GM19468 (cell line): ENCODE measurements around the gene SLC25A6.
"Not testable (repeated sequence)": the region's sequence is repeated elsewhere in the genome, so short reads cannot be mapped to it uniquely, and the experiment has no call there.

Experiments used
- ATAC-seq: cut with Tn5 transposase; IDR thresholded peaks from one replicate; pipeline ENCODE4 v1.9.1; 2021; ENCODE audit warnings: mild to moderate bottlenecking, moderate library complexity, moderate number of reproducible peaks; ENCODE audit not compliant: unreplicated experiment; ENCODE audit errors: extremely low read depth

Gene SLC25A6

GRCh38 chrX:1416965-1417760 is 25.2 kb upstream of the SLC25A6 start:
- ATAC-seq: no peak

- no peak for ATAC-seq
These were observed 24.4 kb upstream of the SLC25A6 start for GRCh38 chrX:1416327-1416784.

GRCh38 chrX:1412551-1413161 is 20.7 kb upstream of the SLC25A6 start:
- no peak for ATAC-seq

- ATAC-seq: no peak
These were observed 19.4 kb upstream of the SLC25A6 start for GRCh38 chrX:1411326-1411725.

- no peak for ATAC-seq
These were observed 15.1 kb upstream of the SLC25A6 start for GRCh38 chrX:1407035-1407434.

- not testable (repeated sequence) for ATAC-seq
These were observed 13.9 kb upstream of the SLC25A6 start for GRCh38 chrX:1405769-1406168.

GRCh38 chrX:1403867-1404266 is 12.0 kb upstream of the SLC25A6 start:
- not testable (repeated sequence) for ATAC-seq

- ATAC-seq: no peak
These were observed 11.3 kb upstream of the SLC25A6 start for GRCh38 chrX:1403228-1403627.

- ATAC-seq: no peak
These were observed 9.9 kb upstream of the SLC25A6 start for GRCh38 chrX:1401611-1402430.

- ATAC-seq: no peak
These were observed 9.0 kb upstream of the SLC25A6 start for GRCh38 chrX:1400742-1401471.

GRCh38 chrX:1400049-1400448 is 8.1 kb upstream of the SLC25A6 start:
- no peak for ATAC-seq

GRCh38 chrX:1398431-1399340 is 6.8 kb upstream of the SLC25A6 start:
- ATAC-seq: no peak

GRCh38 chrX:1397441-1398270 is 5.7 kb upstream of the SLC25A6 start:
- ATAC-seq: no peak

GRCh38 chrX:1397001-1397400 is 5.1 kb upstream of the SLC25A6 start:
- ATAC-seq: no peak

- no peak for ATAC-seq
These were observed 3.8 kb upstream of the SLC25A6 start for GRCh38 chrX:1395646-1396216.

- ATAC-seq: no peak
These were observed 3.0 kb upstream of the SLC25A6 start for GRCh38 chrX:1394731-1395501.

- ATAC-seq: no peak
These were observed 2.1 kb upstream of the SLC25A6 start for GRCh38 chrX:1393871-1394615.
